Measurements from ENCODE around the gene PIWIL1. TPM values are rescaled to one million over a fixed set of nuclear protein-coding genes. Genes with fewer than 3 reads are reported as not detected.

The PIWIL1 gene
- total RNA-seq, 1 donor, result not detected

DNA sequence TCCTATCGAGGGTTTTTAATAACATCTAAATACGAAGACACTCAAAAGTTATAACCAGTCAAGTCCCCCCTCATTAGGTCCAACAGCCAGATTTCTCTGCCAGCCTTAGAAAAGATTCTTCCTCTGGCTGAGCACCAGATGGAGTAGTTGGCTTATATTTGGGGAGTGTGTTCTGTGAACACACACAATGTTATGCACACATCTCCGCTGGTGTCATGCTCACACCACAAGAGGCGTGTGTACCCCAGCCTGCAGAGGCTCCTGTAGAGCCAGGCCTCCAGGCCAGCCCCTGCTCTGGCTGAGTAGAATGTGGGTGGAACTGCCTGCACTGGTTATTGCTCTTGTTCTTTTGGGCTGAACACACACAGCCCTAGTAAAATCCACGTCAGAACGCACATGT is 64.0 kb downstream of the PIWIL1 start:
- H3K4me3 ChIP-seq (ENCODE audit: low read depth, low read length), result no peak overlapping the region
- TF ChIP-seq CTCF (IDR thresholded peaks at IDR 0.05; ENCODE audit: insufficient read depth, low read depth, low read length), result no peak
- DNase-seq (ENCODE audit: low read depth), result no peak

- no peak for DNase-seq (ENCODE audit: low read depth)
- H3K4me3 ChIP-seq (ENCODE audit: low read depth, low read length), result no peak overlapping the region
- no peak for TF ChIP-seq CTCF (IDR thresholded peaks at IDR 0.05; ENCODE audit: insufficient read depth, low read depth, low read length)
These were observed 67.6 kb downstream of the PIWIL1 start for GRCh38 chr12:130405332-130405731.

DNA sequence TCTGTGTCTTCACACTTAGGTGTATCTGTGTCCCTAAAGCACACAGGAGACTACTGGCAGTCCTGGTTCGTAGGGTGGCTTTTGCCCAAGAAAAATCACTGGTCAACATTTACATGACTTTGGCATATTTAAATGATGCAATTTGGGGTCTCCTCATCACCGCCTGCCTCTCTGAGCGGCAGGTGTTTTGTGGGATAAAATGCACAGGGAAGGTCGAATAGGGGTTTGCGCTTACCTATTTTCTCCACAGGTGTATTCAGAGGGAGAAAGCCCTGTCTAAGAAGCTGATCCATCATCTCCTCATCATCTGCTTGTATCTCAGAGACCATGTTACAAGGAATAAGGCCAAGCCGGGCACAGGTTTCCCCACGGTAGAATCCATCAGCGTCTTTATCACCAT is 74.7 kb downstream of the PIWIL1 start:
- H3K4me3 ChIP-seq (ENCODE audit: low read depth, low read length), result no peak overlapping the region
- no peak for DNase-seq (ENCODE audit: low read depth)

GRCh38 chr12:130413909-130414308 is 76.2 kb downstream of the PIWIL1 start:
- TF ChIP-seq CTCF (IDR thresholded peaks at IDR 0.05; ENCODE audit: insufficient read depth, low read depth, low read length), result no peak
- H3K4me3 ChIP-seq (ENCODE audit: low read depth, low read length), result no peak overlapping the region
- DNase-seq (ENCODE audit: low read depth), result no peak

More for the DNA sequence above, 74.7 kb downstream of the PIWIL1 start:
- TF ChIP-seq CTCF (IDR thresholded peaks at IDR 0.05; ENCODE audit: insufficient read depth, low read depth, low read length), result no peak

DNA sequence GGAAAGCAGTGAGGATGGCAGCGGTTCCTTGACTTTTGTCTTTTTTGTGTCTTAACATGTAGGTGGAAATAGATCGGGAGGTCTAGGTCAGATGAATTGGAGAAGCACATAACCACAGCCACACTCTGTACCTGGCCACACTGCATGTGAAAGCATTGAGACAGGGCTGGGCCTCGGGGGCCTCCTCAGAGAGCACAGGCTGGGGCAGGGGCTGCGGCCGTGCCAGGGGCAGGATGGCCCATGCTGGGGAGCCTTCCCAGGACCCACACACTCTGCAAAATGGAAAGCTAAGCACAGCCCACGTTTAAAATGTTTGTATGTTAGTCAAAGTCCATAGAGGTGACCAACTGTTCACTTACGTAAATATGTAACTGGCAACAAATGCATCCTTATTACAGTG is 76.7 kb downstream of the PIWIL1 start:
- TF ChIP-seq CTCF (IDR thresholded peaks at IDR 0.05; ENCODE audit: insufficient read depth, low read depth, low read length), result no peak
- no peak overlapping the region for H3K4me3 ChIP-seq (ENCODE audit: low read depth, low read length)
- DNase-seq (ENCODE audit: low read depth), result no peak

DNA sequence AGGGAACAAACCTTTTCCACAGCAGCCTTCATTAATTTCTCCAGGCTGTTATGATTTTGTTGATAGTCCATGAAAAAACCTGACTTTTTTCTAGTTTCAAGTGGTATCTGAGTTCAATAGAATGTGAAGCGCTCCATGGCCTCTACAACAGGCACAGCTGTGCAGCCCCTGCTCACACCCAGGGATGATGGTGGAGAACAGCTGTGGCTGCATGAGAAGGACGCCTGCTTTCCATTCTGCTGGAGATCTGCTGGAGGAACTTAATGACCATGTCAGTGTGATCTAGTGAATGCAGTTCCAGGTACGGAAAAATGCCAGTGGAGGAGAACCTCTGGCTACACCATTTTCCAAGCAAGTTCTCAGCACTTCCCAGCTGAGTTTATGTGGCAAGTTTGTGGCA is 80.6 kb downstream of the PIWIL1 start:
- no peak for DNase-seq (ENCODE audit: low read depth)
- no peak for TF ChIP-seq CTCF (IDR thresholded peaks at IDR 0.05; ENCODE audit: insufficient read depth, low read depth, low read length)
- no peak overlapping the region for H3K4me3 ChIP-seq (ENCODE audit: low read depth, low read length)

DNA sequence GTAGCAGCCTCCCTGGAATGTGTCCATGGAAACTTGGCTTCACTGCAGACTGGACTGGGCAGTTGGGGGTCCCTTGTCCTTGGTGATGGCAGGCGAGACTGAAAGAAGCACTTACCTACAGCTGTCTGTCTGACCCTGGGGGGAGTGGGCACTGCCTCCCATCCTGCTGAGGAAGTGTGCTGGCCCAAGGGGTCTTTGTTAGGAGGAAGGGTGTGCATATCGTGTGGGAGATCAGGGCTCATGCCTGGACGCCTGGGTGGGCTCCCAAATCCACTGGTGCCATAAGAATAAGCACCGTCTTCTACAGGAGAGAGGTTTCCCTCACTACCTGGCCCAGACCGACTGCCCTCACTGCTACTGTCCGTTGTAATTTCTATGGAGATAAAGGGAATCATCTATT is 81.4 kb downstream of the PIWIL1 start:
- no peak for DNase-seq (ENCODE audit: low read depth)
- no peak for TF ChIP-seq CTCF (IDR thresholded peaks at IDR 0.05; ENCODE audit: insufficient read depth, low read depth, low read length)
- no peak overlapping the region for H3K4me3 ChIP-seq (ENCODE audit: low read depth, low read length)
